ENCODE measurements around the gene ST3GAL6. TPM values are rescaled to one million over a fixed set of nuclear protein-coding genes. Genes with fewer than 3 reads are reported as not detected.
A peak's percentile ranks its signal among the peaks of the same experiment; 100 is the strongest.

ST3GAL6 gene
- total RNA-seq, 8 experiments from 2014 or later: 1.3 to 9.2 (median 5.2) TPM

GRCh38 chr3:98732286-98733052 lies 30.7 kb upstream of the ST3GAL6 start:
- Histone ChIP-seq H3K4me3 (peak overlapping the region; percentile 56 to 86 (median 72)), H3K4me1 (replicated peaks in 1 of 2) (peaks cover 11 to 17% of the 10 kb centered on the region in 2 donors), H3K27ac (peak overlapping the region; percentile 1 to 53)
- 0% methylated on average over 3 to 15 of the region's 77 CpGs; no CpG with 5 or more reads in 6 of the 10 experiments for WGBS, 10 experiments
- ATAC-seq (replicated peaks in 6 of 8): peak; percentile 71 to 85 (median 76)
- in situ Hi-C loops (cut with MboI; ENCODE audit: low pct_unique_long_range_greater_than_20kb in 2 of 9, low sequenced_read_pairs in 9 of 9, unreplicated experiment in 9 of 9): no loop called here

GRCh38 chr3:98733053-98733811 lies 29.9 kb upstream of the ST3GAL6 start:
- H3K27ac ChIP-seq: peak overlapping the region; percentile 1 to 53
- WGBS, 10 experiments: 0 to 6% (median 0%) methylated on average over 1 to 17 of the region's 44 CpGs; no CpG with 5 or more reads in 2 of the 10 experiments
- peaks cover 11 to 17% of the 10 kb centered on the region in 2 donors for H3K4me1 ChIP-seq (replicated peaks in 1 of 2)
- in situ Hi-C loops (cut with MboI; ENCODE audit: low pct_unique_long_range_greater_than_20kb in 2 of 9, low sequenced_read_pairs in 9 of 9, unreplicated experiment in 9 of 9): no loop called here
- peak overlapping the region; percentile 56 to 86 (median 72) for H3K4me3 ChIP-seq
- ATAC-seq (replicated peaks in 6 of 8): peak; percentile 17 to 76 (median 68)

DNA sequence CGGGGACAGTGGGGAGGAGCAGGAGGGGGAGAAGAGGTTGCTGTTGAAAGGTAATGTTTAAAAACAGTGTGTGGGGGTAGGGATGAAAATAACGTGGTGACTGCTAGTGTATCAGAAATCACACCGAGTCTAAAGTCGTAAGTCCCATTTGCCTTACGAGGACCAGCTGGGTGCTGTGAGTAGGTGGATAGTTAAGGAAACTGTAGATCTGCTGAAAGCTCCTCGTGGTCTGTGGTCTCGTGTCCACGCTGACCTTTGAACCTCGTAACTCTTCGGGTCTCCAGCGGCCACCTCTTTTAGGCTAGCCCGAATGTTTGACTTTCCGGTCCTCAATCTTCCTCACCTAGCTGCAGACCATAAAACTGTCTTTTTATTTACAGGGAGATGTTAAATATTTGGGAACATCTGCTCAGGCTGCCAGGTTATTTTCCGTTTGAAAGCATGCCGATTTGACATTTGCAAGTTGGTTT lies 29.3 kb upstream of the ST3GAL6 start:
- Histone ChIP-seq H3K27ac (no peak overlapping the region), H3K4me3 (peak overlapping the region; percentile 56 to 86 (median 72)), H3K4me1 (replicated peaks in 1 of 2) (peaks cover 11 to 17% of the 10 kb centered on the region in 2 donors)
- in situ Hi-C loops (cut with MboI; ENCODE audit: low pct_unique_long_range_greater_than_20kb in 2 of 9, low sequenced_read_pairs in 9 of 9, unreplicated experiment in 9 of 9): no loop called here
- WGBS, 10 experiments: 0 to 75% (median 5%) methylated on average over 2 to 10 of the region's 15 CpGs; no CpG with 5 or more reads in 3 of the 10 experiments
- ATAC-seq (replicated peaks in 6 of 8): no peak

- Histone ChIP-seq H3K4me3 (peak overlapping the region; percentile 56 to 86 (median 72)), H3K4me1 (replicated peaks in 1 of 2) (peaks cover 11 to 17% of the 10 kb centered on the region in 2 donors), H3K27ac (no peak overlapping the region)
- no peak for ATAC-seq (replicated peaks in 6 of 8)
- in situ Hi-C loops (cut with MboI; ENCODE audit: low pct_unique_long_range_greater_than_20kb in 2 of 9, low sequenced_read_pairs in 9 of 9, unreplicated experiment in 9 of 9): no loop called here
- 20 to 100% (median 65%) methylated on average over 1 to 4 of the region's 4 CpGs; no CpG with 5 or more reads in 2 of the 10 experiments for WGBS, 10 experiments
Observed at GRCh38 chr3:98734306-98734705, 28.8 kb upstream of the ST3GAL6 start.

- no peak for ATAC-seq (replicated peaks in 6 of 8)
- 26 to 100% (median 82%) methylated on average over 1 to 4 of the region's 4 CpGs; no CpG with 5 or more reads in 1 of the 10 experiments for WGBS, 10 experiments
- peaks cover 11 to 17% of the 10 kb centered on the region in 2 donors for H3K4me1 ChIP-seq (replicated peaks in 1 of 2)
- H3K4me3 ChIP-seq: peak overlapping the region in 3 of 5 donors; percentile 56 to 75 (median 72)
- no peak overlapping the region for H3K27ac ChIP-seq
- in situ Hi-C loops (cut with MboI; ENCODE audit: low pct_unique_long_range_greater_than_20kb in 2 of 9, low sequenced_read_pairs in 9 of 9, unreplicated experiment in 9 of 9): no loop called here
Observed at GRCh38 chr3:98734735-98735134, 28.4 kb upstream of the ST3GAL6 start.

- no peak for ATAC-seq (replicated peaks in 6 of 8)
- WGBS, 10 experiments: 54 to 100% (median 97%) methylated on average over 1 to 2 of the region's 2 CpGs; no CpG with 5 or more reads in 4 of the 10 experiments
- H3K4me3 ChIP-seq: no peak overlapping the region
- in situ Hi-C loops (cut with MboI; ENCODE audit: low pct_unique_long_range_greater_than_20kb in 2 of 9, low sequenced_read_pairs in 9 of 9, unreplicated experiment in 9 of 9): no loop called here
- H3K27ac ChIP-seq: no peak overlapping the region
- H3K4me1 ChIP-seq (replicated peaks in 1 of 2): peaks cover 11 to 17% of the 10 kb centered on the region in 2 donors
Observed at GRCh38 chr3:98735296-98735695, 27.8 kb upstream of the ST3GAL6 start.

- Histone ChIP-seq H3K4me3 (no peak overlapping the region), H3K4me1 (replicated peaks in 1 of 2) (peaks cover 11 to 17% of the 10 kb centered on the region in 2 donors), H3K27ac (no peak overlapping the region)
- 20 to 100% (median 72%) methylated on average over 1 of the region's 1 CpG; no CpG with 5 or more reads in 4 of the 10 experiments for WGBS, 10 experiments
- ATAC-seq (replicated peaks in 6 of 8): no peak
- in situ Hi-C loops (cut with MboI; ENCODE audit: low pct_unique_long_range_greater_than_20kb in 2 of 9, low sequenced_read_pairs in 9 of 9, unreplicated experiment in 9 of 9): no loop called here
Observed at GRCh38 chr3:98735761-98736269, 27.3 kb upstream of the ST3GAL6 start.

DNA sequence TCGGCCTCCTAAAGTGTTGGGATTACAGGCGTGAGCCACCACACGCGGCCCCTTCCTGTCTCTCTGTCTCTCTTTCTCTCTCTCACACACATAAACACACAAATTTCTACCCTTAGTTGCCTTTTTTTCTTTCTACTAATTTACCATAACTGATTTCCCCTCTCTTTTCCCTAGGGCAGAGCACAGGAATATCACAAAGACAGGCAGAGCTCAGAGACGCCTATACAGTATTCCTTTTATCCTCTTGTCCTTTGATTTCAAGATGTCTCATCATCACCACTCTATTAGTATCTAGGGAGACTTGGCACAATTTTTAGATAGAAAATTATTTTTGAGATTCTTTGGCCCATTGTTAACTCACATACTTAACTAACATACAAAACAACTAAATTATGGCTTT lies 25.8 kb upstream of the ST3GAL6 start:
- in situ Hi-C loops (cut with MboI; ENCODE audit: low pct_unique_long_range_greater_than_20kb in 2 of 9, low sequenced_read_pairs in 9 of 9, unreplicated experiment in 9 of 9): no loop called here
- 48 to 100% (median 88%) methylated on average over 1 to 5 of the region's 5 CpGs; no CpG with 5 or more reads in 1 of the 10 experiments for WGBS, 10 experiments
- Histone ChIP-seq H3K27ac (no peak overlapping the region), H3K4me1 (replicated peaks in 1 of 2) (peaks cover 11 to 17% of the 10 kb centered on the region in 2 donors), H3K4me3 (no peak overlapping the region)
- no peak for ATAC-seq (replicated peaks in 6 of 8)

DNA sequence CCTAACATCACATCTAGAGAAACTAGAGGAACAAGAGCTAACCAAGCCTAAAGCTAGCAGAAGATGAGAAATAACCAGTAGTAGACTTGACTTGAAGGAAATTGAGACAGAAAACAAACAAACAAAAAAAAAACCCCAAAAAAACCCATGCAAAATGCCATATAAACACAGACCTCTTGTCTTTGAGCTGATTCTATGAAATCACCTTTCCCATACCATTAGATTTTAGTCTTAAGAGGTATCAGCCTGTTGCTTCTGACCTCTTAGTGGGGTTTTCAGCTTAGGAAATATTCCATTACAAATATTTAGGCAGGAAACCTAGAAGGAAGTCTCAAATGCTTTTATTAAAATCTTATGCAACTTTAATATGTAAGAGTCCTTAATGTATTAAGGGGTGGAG lies 23.9 kb upstream of the ST3GAL6 start:
- H3K4me3 ChIP-seq: no peak overlapping the region
- H3K4me1 ChIP-seq (replicated peaks in 1 of 2): peaks cover 7 to 13% of the 10 kb centered on the region in 2 donors
- in situ Hi-C loops (cut with MboI; ENCODE audit: low pct_unique_long_range_greater_than_20kb in 2 of 9, low sequenced_read_pairs in 9 of 9, unreplicated experiment in 9 of 9): no loop called here
- ATAC-seq (replicated peaks in 6 of 8): no peak
- no peak overlapping the region for H3K27ac ChIP-seq

GRCh38 chr3:98740324-98740723 lies 22.8 kb upstream of the ST3GAL6 start:
- no peak for ATAC-seq (replicated peaks in 6 of 8)
- H3K4me1 ChIP-seq (replicated peaks in 1 of 2): peaks cover 0 to 2% of the 10 kb centered on the region in 2 donors
- in situ Hi-C loops (cut with MboI; ENCODE audit: low pct_unique_long_range_greater_than_20kb in 2 of 9, low sequenced_read_pairs in 9 of 9, unreplicated experiment in 9 of 9): no loop called here
- no peak overlapping the region for H3K27ac ChIP-seq
- no peak overlapping the region for H3K4me3 ChIP-seq
- WGBS, 10 experiments: 49 to 96% (median 83%) methylated on average over 3 to 4 of the region's 4 CpGs; no CpG with 5 or more reads in 1 of the 10 experiments

- no peak overlapping the region for H3K4me3 ChIP-seq
- H3K4me1 ChIP-seq (replicated peaks in 1 of 2): no peaks in the 10 kb centered on the region
- no peak overlapping the region for H3K27ac ChIP-seq
- ATAC-seq (replicated peaks in 6 of 8): no peak
- in situ Hi-C loops (cut with MboI; ENCODE audit: low pct_unique_long_range_greater_than_20kb in 2 of 9, low sequenced_read_pairs in 9 of 9, unreplicated experiment in 9 of 9): no loop called here
- WGBS, 10 experiments: 36 to 100% (median 75%) methylated on average over 1 to 5 of the region's 5 CpGs; no CpG with 5 or more reads in 4 of the 10 experiments
Observed at GRCh38 chr3:98741121-98741716, 21.9 kb upstream of the ST3GAL6 start.

DNA sequence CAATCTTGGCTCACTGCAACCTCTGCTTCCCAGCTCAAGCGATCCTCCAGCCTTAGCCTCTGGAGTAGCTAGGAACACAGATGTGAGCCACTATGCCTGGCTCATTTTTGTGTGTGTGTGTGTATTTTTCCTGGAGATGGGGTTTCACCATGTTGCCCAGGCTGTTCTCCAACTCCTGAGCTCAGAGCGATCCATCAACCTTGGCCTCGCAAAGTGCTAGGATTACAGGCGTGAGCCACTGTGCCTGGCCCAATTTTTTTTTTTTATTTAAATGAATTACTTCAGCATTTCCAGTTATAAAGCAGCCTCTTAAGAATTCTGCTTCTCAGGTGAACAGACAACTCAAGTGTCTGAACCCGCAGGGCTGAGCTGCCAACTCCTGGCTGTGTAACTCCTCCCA lies 20.1 kb upstream of the ST3GAL6 start:
- no peak for ATAC-seq (replicated peaks in 6 of 8)
- in situ Hi-C loops (cut with MboI; ENCODE audit: low pct_unique_long_range_greater_than_20kb in 2 of 9, low sequenced_read_pairs in 9 of 9, unreplicated experiment in 9 of 9): no loop called here
- Histone ChIP-seq H3K4me3 (no peak overlapping the region), H3K4me1 (replicated peaks in 1 of 2) (no peaks in the 10 kb centered on the region), H3K27ac (no peak overlapping the region)
- WGBS, 10 experiments: 63 to 100% (median 77%) methylated on average over 1 to 4 of the region's 5 CpGs; no CpG with 5 or more reads in 4 of the 10 experiments

Measured in motor neuron (in vitro differentiated cells).